Posterior cingulate gyrus (tissue), 11 donors: Measurements from ENCODE around the gene EBF4.
"Not testable (repeated sequence)": the region's sequence is repeated elsewhere in the genome, so short reads cannot be mapped to it uniquely, and the experiment has no call there.

Source experiments
- DNase-seq, 10 donors: peaks; one replicate each; pipeline versions ENCODE4 v3.0.0 to v3.0.0-alpha.2; 2020 to 2021; ENCODE audit warnings: mixed read lengths in 3 of 10
- intact Hi-C: fragments of 100-400 bp; cut with DNase I; formaldehyde crosslinking; loops from one replicate; pipeline ENCODE4 v1.15.1; 2023

Gene EBF4

GRCh38 chr20:2671977-2672376 lies 20.6 kb upstream of the EBF4 start:
- no peak for DNase-seq
- intact Hi-C loops: no loop called here

DNA sequence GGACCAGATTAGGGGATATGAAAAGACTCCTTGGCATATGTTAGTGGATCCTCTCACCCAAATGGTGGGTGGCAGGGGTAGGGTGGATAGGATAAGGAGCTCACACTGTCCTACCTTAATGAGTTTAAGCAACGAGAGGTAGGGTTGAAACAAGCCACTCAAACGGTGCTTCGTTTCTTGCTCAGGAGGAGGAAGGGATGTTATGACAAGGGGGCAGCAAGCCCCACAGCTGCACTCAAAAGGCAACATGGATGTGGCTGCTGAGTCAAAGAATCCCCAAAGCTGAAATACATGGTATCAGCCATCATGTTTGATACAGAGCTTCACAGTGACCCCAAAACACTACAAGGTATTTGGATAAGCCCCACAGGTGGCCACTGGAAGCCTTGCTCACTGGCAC lies 20.1 kb upstream of the EBF4 start:
- intact Hi-C loops: no loop called here
- DNase-seq: no peak

- DNase-seq: peak in 1 of 10 donors; percentile 16
- intact Hi-C loops: no loop called here
These were observed 19.1 kb upstream of the EBF4 start for GRCh38 chr20:2673453-2673852.

DNA sequence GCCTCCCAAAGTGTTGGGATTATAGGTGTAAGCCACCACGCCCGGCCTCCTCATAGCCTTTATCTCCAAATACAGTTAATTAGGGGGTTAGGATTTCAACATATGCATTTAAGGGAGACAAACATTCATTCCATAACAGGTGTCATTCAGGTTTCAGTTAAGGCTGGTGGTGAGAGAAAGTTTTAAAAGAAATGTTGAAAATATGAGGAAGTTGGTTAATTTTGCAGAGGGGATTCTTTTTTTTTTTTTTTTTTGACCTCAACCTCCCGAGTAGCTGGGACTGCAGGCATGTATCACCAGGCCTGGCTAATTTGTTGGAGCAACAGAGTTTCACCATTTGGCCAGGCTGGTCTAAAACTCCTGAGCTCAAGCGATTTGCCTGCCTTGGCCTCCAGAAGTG lies 12.5 kb upstream of the EBF4 start:
- intact Hi-C loops: no loop called here
- no peak for DNase-seq

DNA sequence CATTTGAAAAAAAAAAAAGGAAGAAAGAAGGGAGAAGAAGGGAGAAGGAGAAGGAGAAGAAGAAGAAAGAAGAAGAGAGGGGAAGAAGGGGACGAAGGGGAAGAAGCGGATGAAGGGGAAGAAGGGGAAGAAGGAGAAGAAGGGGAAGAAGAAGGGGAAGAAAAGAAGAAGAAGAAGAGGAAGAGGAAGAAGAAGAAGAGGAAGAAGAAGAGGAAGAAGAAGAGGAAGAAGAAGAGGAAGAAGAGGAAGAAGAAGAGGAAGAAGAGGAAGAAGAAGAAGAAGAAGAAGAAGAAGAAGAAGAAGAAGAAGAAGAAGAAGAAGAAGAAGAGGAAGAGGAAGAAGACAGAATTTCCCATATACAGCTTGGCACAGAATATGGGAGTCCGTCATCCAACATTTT lies 10.5 kb upstream of the EBF4 start:
- intact Hi-C loops, DNase-seq: not testable (repeated sequence)

DNA sequence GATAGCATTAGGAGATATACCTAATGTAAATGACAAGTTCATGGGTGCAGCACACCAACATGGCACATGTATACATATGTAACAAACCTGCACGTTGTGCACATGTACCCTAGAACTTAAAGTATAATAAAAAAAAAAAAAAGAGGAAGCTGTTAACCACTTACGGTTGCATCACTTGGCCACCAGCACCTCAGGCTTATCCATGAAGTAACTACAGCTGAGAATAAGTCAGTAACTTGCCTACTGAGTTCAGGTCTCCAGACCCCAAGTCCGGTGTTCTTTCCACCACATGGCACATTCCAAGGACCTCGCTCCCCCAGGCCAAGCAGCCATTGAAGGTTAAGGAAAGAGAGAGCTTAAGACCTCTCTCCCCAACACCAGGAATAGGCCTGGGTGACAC lies 7.8 kb upstream of the EBF4 start:
- intact Hi-C loops: loop anchor here (5.0 kb wide), 1 partner anchor 312 kb away; no protein-coding TSS in a partner anchor
- peak in 1 of 10 donors; percentile 10 for DNase-seq

DNA sequence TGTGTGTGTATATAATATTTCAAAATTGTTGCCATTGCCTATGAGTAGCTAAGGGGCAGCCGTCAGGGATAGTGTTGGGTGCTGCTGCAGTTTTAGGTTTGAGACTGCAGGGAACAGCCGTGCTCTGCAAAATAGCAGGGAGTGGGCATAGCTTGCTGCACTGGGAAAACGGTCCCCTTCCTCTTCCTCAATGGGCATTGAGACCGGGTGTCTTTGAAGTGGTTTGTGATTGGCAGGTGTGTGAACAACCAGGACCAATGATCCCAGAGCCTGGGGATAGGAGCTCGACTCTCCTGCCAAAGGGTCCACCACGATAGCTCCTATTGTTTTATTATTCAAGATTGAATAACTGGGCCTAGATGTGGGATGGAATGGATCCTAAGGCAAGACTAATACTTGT lies 5.1 kb upstream of the EBF4 start:
- intact Hi-C loops: loop anchor here (5.0 kb wide), 1 partner anchor 310 kb away; no protein-coding TSS in a partner anchor

GRCh38 chr20:2688041-2688591 lies 4.5 kb upstream of the EBF4 start:
- peak in 8 of 10 donors; percentile 43 to 91 (median 63) for DNase-seq
- intact Hi-C loops: loop anchor here (5.0 kb wide), 1 partner anchor 309 kb away; no protein-coding TSS in a partner anchor

More for the DNA sequence above, 5.1 kb upstream of the EBF4 start:
- DNase-seq: peak in 2 of 10 donors; percentile 19 to 67

DNA sequence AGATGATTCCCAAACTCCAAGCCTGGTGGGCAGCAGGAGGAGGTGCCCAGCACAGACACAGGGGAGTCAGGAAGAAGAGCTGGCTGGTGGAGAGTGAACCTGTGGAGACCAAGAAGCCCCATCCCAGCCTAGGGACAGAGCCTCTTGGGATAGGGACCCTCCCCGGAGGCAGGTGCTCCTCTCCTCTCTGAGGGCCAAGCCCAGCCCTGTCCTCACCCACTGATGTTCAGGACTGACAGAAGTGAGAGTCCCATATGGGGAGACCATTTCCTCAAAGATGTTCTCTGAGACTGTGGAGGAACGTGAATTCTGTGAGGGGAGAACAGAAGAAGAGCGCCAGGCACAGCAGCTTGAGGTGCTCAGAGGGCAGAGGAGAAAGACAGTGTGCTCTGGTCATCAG lies 2.4 kb upstream of the EBF4 start:
- peak in 2 of 10 donors; percentile 41 to 62 for DNase-seq
- intact Hi-C loops: loop anchor here (5.0 kb wide), 1 partner anchor 52 kb away; no protein-coding TSS in a partner anchor

DNA sequence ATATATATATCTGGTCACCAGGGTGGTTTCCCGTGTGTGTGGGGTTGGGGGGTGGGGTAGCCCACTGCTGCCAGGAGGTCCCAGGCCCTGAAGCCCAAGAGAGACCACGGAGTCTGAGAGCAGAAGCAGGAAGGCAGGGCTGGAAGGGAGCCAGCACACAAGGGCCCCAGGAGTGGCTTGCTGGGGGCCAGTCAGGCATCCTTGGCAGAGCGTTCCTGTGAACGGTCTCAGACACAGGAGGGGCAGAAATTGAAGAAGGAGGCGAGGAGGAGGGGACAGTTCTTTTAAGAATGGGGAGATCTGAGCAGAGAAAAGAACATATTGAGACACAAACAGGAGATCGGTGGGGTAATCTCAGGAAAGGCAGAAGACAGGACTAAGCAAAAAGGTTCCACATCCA lies 1.9 kb upstream of the EBF4 start:
- peak in 1 of 10 donors; percentile 72 for DNase-seq
- intact Hi-C loops: loop anchor here (5.0 kb wide), 1 partner anchor 52 kb away; no protein-coding TSS in a partner anchor

GRCh38 chr20:2691127-2691526 lies 1.5 kb upstream of the EBF4 start:
- intact Hi-C loops: loop anchor here (5.0 kb wide), 1 partner anchor 51 kb away; no protein-coding TSS in a partner anchor
- peak in 2 of 10 donors; percentile 9 to 62 for DNase-seq

- intact Hi-C loops: loop anchor here (5.0 kb wide), 1 partner anchor 51 kb away; no protein-coding TSS in a partner anchor
These were observed 931 bp upstream of the EBF4 start for GRCh38 chr20:2691663-2692035.

GRCh38 chr20:2692886-2693285 lies 306 bp downstream of the EBF4 start:
- DNase-seq: peak in 1 of 10 donors; percentile 46
- intact Hi-C loops: loop anchor here (5.0 kb wide), 1 partner anchor 49 kb away; no protein-coding TSS in a partner anchor

More at GRCh38 chr20:2691663-2692035, 931 bp upstream of the EBF4 start:
- DNase-seq: peak in 2 of 10 donors; percentile 51 to 70

GRCh38 chr20:2693286-2694007 lies 867 bp downstream of the EBF4 start:
- DNase-seq: peak in 8 of 10 donors; percentile 39 to 93 (median 62)
- intact Hi-C loops: loop anchor here (5.0 kb wide), 1 partner anchor 49 kb away; no protein-coding TSS in a partner anchor

- intact Hi-C loops: loop anchor here (5.0 kb wide), 1 partner anchor 48 kb away; no protein-coding TSS in a partner anchor
- peak in 3 of 10 donors; percentile 16 to 74 (median 67) for DNase-seq
These were observed 1.5 kb downstream of the EBF4 start for GRCh38 chr20:2694008-2694471.

DNA sequence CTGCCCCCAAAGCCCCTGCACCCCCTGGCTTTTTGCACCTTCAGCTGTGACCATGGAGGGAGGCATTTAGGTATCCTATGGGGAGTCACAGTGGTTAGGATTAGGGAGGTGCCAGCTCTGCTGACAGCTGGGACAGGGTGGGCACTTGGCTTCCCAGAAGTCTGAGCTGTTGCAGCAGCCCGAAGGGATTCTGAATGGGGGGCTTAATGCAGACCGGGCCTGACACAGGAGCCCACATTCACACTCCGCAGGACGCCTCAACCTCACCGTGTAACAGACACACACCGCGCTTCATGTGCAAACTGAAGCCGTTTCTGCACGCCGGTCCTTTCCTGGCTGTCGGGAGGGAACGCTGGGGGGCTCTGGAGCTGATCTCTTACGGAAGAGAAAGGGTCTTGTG lies 1.9 kb downstream of the EBF4 start:
- intact Hi-C loops: loop anchor here (5.0 kb wide), 1 partner anchor 48 kb away; no protein-coding TSS in a partner anchor

GRCh38 chr20:2695206-2695983 lies 2.8 kb downstream of the EBF4 start:
- intact Hi-C loops: no loop called here

More for the DNA sequence above, 1.9 kb downstream of the EBF4 start:
- DNase-seq: peak in 1 of 10 donors; percentile 60

GRCh38 chr20:2695984-2696525 lies 3.5 kb downstream of the EBF4 start:
- peak in 2 of 10 donors; percentile 48 to 67 for DNase-seq
- intact Hi-C loops: not testable (repeated sequence)

More at GRCh38 chr20:2695206-2695983, 2.8 kb downstream of the EBF4 start:
- peak in 1 of 10 donors; percentile 36 for DNase-seq

DNA sequence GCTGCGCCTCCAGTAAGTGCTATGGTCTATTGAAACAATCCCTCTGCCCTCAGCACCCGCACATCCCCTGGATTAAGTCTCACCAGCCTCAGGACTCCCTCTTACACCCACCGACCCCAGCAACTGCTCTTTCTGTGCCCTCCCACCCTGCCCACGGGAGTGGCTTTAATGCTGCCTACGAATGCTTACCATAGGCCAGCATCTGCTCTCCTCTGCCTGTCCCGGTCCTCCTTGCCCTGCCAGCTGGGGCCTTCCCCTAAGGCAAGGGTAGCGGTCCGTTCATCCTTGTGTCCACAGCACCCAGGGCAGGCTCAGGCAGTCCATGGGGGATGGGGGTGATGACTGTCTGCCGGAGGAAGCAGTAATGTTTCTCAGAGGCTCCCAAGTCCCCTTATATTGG lies 4.1 kb downstream of the EBF4 start:
- DNase-seq: peak in 2 of 10 donors; percentile 22 to 50
- intact Hi-C loops: no loop called here

- DNase-seq: peak in 2 of 10 donors; percentile 24 to 29
- intact Hi-C loops: no loop called here
These were observed 5.2 kb downstream of the EBF4 start for GRCh38 chr20:2697768-2698167.
